ENCODE data around the gene CHAT.
A peak's percentile ranks its signal among the peaks of the same experiment; 100 is the strongest.

The CHAT gene

GRCh38 chr10:49642311-49642710, 28.5 kb downstream of the CHAT start:
- H2BK120ac ChIP-seq (ENCODE audit: low read depth, low read length) = no peak overlapping the region
- no peak overlapping the region for H3K9ac ChIP-seq (ENCODE audit: low read depth, low read length, poor library complexity)
- H2BK15ac ChIP-seq (ENCODE audit: low read length) = no peak overlapping the region
- H3K18ac ChIP-seq (ENCODE audit: low read length) = no peak overlapping the region
- H2AFZ ChIP-seq (ENCODE audit: low read length) = no peak overlapping the region
- H4K8ac ChIP-seq (ENCODE audit: low read depth, low read length) = no peak overlapping the region
- peak overlapping the region; percentile 6 for H2BK5ac ChIP-seq (ENCODE audit: low read length)
- H3K4ac ChIP-seq (ENCODE audit: low read length) = no peak overlapping the region
- H2BK12ac ChIP-seq (ENCODE audit: low read length) = no peak overlapping the region
- H3K4me3 ChIP-seq (ENCODE audit: low read length in 2 of 2) = no peak overlapping the region
- H3K23ac ChIP-seq (ENCODE audit: low read depth, low read length, poor library complexity) = no peak overlapping the region
- peaks cover 0 to 26% (median 0%) of the 10 kb centered on the region in 3 experiments for H3K27me3 ChIP-seq (ENCODE audit: control insufficient read depth in 3 of 3, insufficient read depth in 3 of 3, low read depth in 1 of 3, low read length in 3 of 3)
- no peaks in the 10 kb centered on the region for H3K79me1 ChIP-seq (ENCODE audit: low read depth, low read length)
- no peak overlapping the region for H3K14ac ChIP-seq (ENCODE audit: low read length)
- H4K91ac ChIP-seq (ENCODE audit: low read depth, low read length, poor library complexity) = no peak overlapping the region
- no peaks in the 10 kb centered on the region for H3K9me3 ChIP-seq (replicated peaks in 1 of 2; ENCODE audit: control insufficient read depth in 2 of 2, insufficient read depth in 1 of 2, low read depth in 1 of 2, low read length in 2 of 2)
- H2AK5ac ChIP-seq (ENCODE audit: low read depth, low read length) = no peak overlapping the region
- no peak overlapping the region for H3K27ac ChIP-seq (replicated peaks; ENCODE audit: low read length)
- no peak overlapping the region for H3K4me2 ChIP-seq (ENCODE audit: insufficient read depth, low read length, poor library complexity, severe bottlenecking)
- H3K4me1 ChIP-seq (ENCODE audit: control insufficient read depth in 2 of 2, insufficient read depth in 1 of 2, low read depth in 1 of 2, low read length in 2 of 2) = peaks cover 0 to 1% of the 10 kb centered on the region in 2 donors
- no CpG with 5 or more reads among the region's 3 CpGs for WGBS, 2 donors (ENCODE audit: extremely low coverage in 2 of 2, insufficient read length in 2 of 2, insufficient replicate concordance in 1 of 2)
- H3K36me3 ChIP-seq (replicated peaks in 1 of 2; ENCODE audit: control insufficient read depth in 2 of 2, insufficient read depth in 2 of 2, low read length in 2 of 2) = no peaks in the 10 kb centered on the region
- no peak for DNase-seq (ENCODE audit: low spot score)

- Histone ChIP-seq H2BK15ac (ENCODE audit: low read length) (no peak overlapping the region), H3K79me1 (ENCODE audit: low read depth, low read length) (no peaks in the 10 kb centered on the region), H2BK12ac (ENCODE audit: low read length) (no peak overlapping the region), H3K14ac (ENCODE audit: low read length) (no peak overlapping the region), H3K4me1 (ENCODE audit: control insufficient read depth in 2 of 2, insufficient read depth in 1 of 2, low read depth in 1 of 2, low read length in 2 of 2) (peaks cover 0 to 1% of the 10 kb centered on the region in 2 donors), H4K8ac (ENCODE audit: low read depth, low read length) (no peak overlapping the region), H3K27ac (replicated peaks; ENCODE audit: low read length) (no peak overlapping the region), H4K91ac (ENCODE audit: low read depth, low read length, poor library complexity) (no peak overlapping the region), H3K4ac (ENCODE audit: low read length) (no peak overlapping the region), H2BK5ac (ENCODE audit: low read length) (no peak overlapping the region), H3K23ac (ENCODE audit: low read depth, low read length, poor library complexity) (peak overlapping the region; percentile 35), H3K18ac (ENCODE audit: low read length) (peak overlapping the region; percentile 5), H3K9ac (ENCODE audit: low read depth, low read length, poor library complexity) (no peak overlapping the region), H2BK120ac (ENCODE audit: low read depth, low read length) (no peak overlapping the region), H3K27me3 (ENCODE audit: control insufficient read depth in 3 of 3, insufficient read depth in 3 of 3, low read depth in 1 of 3, low read length in 3 of 3) (peaks cover 0 to 25% (median 0%) of the 10 kb centered on the region in 3 experiments), H2AFZ (ENCODE audit: low read length) (no peak overlapping the region), H2AK5ac (ENCODE audit: low read depth, low read length) (peak overlapping the region; percentile 37), H3K9me3 (replicated peaks in 1 of 2; ENCODE audit: control insufficient read depth in 2 of 2, insufficient read depth in 1 of 2, low read depth in 1 of 2, low read length in 2 of 2) (no peaks in the 10 kb centered on the region), H3K4me3 (ENCODE audit: low read length in 2 of 2) (peak overlapping the region in 1 of 2 donors; percentile 16), H3K36me3 (replicated peaks in 1 of 2; ENCODE audit: control insufficient read depth in 2 of 2, insufficient read depth in 2 of 2, low read length in 2 of 2) (no peaks in the 10 kb centered on the region), H3K4me2 (ENCODE audit: insufficient read depth, low read length, poor library complexity, severe bottlenecking) (no peak overlapping the region)
- DNase-seq (ENCODE audit: low spot score) = no peak
- no CpG with 5 or more reads among the region's 5 CpGs for WGBS, 2 donors (ENCODE audit: extremely low coverage in 2 of 2, insufficient read length in 2 of 2, insufficient replicate concordance in 1 of 2)
Measured at GRCh38 chr10:49643241-49644034, 29.6 kb downstream of the CHAT start.

GRCh38 chr10:49644035-49644646, 30.3 kb downstream of the CHAT start:
- no peak overlapping the region for H3K4ac ChIP-seq (ENCODE audit: low read length)
- no peak overlapping the region for H2AFZ ChIP-seq (ENCODE audit: low read length)
- H4K91ac ChIP-seq (ENCODE audit: low read depth, low read length, poor library complexity) = no peak overlapping the region
- DNase-seq (ENCODE audit: low spot score) = no peak
- no CpG with 5 or more reads among the region's 7 CpGs for WGBS, 2 donors (ENCODE audit: extremely low coverage in 2 of 2, insufficient read length in 2 of 2, insufficient replicate concordance in 1 of 2)
- peak overlapping the region in 1 of 2 donors; percentile 16 for H3K4me3 ChIP-seq (ENCODE audit: low read length in 2 of 2)
- no peak overlapping the region for H3K14ac ChIP-seq (ENCODE audit: low read length)
- H3K23ac ChIP-seq (ENCODE audit: low read depth, low read length, poor library complexity) = peak overlapping the region; percentile 35
- peak overlapping the region; percentile 37 for H2AK5ac ChIP-seq (ENCODE audit: low read depth, low read length)
- no peak overlapping the region for H3K27ac ChIP-seq (replicated peaks; ENCODE audit: low read length)
- no peak overlapping the region for H3K4me2 ChIP-seq (ENCODE audit: insufficient read depth, low read length, poor library complexity, severe bottlenecking)
- H3K4me1 ChIP-seq (ENCODE audit: control insufficient read depth in 2 of 2, insufficient read depth in 1 of 2, low read depth in 1 of 2, low read length in 2 of 2) = peaks cover 0 to 1% of the 10 kb centered on the region in 2 donors
- no peak overlapping the region for H2BK120ac ChIP-seq (ENCODE audit: low read depth, low read length)
- H3K18ac ChIP-seq (ENCODE audit: low read length) = peak overlapping the region; percentile 5
- no peaks in the 10 kb centered on the region for H3K36me3 ChIP-seq (replicated peaks in 1 of 2; ENCODE audit: control insufficient read depth in 2 of 2, insufficient read depth in 2 of 2, low read length in 2 of 2)
- no peaks in the 10 kb centered on the region for H3K79me1 ChIP-seq (ENCODE audit: low read depth, low read length)
- no peak overlapping the region for H2BK15ac ChIP-seq (ENCODE audit: low read length)
- no peak overlapping the region for H2BK12ac ChIP-seq (ENCODE audit: low read length)
- no peak overlapping the region for H2BK5ac ChIP-seq (ENCODE audit: low read length)
- H3K27me3 ChIP-seq (ENCODE audit: control insufficient read depth in 3 of 3, insufficient read depth in 3 of 3, low read depth in 1 of 3, low read length in 3 of 3) = peaks cover 0 to 29% (median 0%) of the 10 kb centered on the region in 3 experiments
- H4K8ac ChIP-seq (ENCODE audit: low read depth, low read length) = no peak overlapping the region
- no peaks in the 10 kb centered on the region for H3K9me3 ChIP-seq (replicated peaks in 1 of 2; ENCODE audit: control insufficient read depth in 2 of 2, insufficient read depth in 1 of 2, low read depth in 1 of 2, low read length in 2 of 2)
- H3K9ac ChIP-seq (ENCODE audit: low read depth, low read length, poor library complexity) = no peak overlapping the region

GRCh38 chr10:49645417-49645816, 31.6 kb downstream of the CHAT start:
- Histone ChIP-seq H3K36me3 (replicated peaks in 1 of 2; ENCODE audit: control insufficient read depth in 2 of 2, insufficient read depth in 2 of 2, low read length in 2 of 2) (no peaks in the 10 kb centered on the region), H2BK120ac (ENCODE audit: low read depth, low read length) (no peak overlapping the region), H3K23ac (ENCODE audit: low read depth, low read length, poor library complexity) (no peak overlapping the region), H3K18ac (ENCODE audit: low read length) (peak overlapping the region; percentile 15), H3K14ac (ENCODE audit: low read length) (no peak overlapping the region), H3K9ac (ENCODE audit: low read depth, low read length, poor library complexity) (no peak overlapping the region), H3K9me3 (replicated peaks in 1 of 2; ENCODE audit: control insufficient read depth in 2 of 2, insufficient read depth in 1 of 2, low read depth in 1 of 2, low read length in 2 of 2) (no peaks in the 10 kb centered on the region), H3K79me1 (ENCODE audit: low read depth, low read length) (no peaks in the 10 kb centered on the region), H2AK5ac (ENCODE audit: low read depth, low read length) (no peak overlapping the region), H3K4ac (ENCODE audit: low read length) (no peak overlapping the region), H3K27me3 (ENCODE audit: control insufficient read depth in 3 of 3, insufficient read depth in 3 of 3, low read depth in 1 of 3, low read length in 3 of 3) (peaks cover 0 to 34% (median 0%) of the 10 kb centered on the region in 3 experiments), H2BK12ac (ENCODE audit: low read length) (no peak overlapping the region), H3K27ac (replicated peaks; ENCODE audit: low read length) (no peak overlapping the region), H3K4me1 (ENCODE audit: control insufficient read depth in 2 of 2, insufficient read depth in 1 of 2, low read depth in 1 of 2, low read length in 2 of 2) (peaks cover 0 to 1% of the 10 kb centered on the region in 2 donors), H2BK15ac (ENCODE audit: low read length) (no peak overlapping the region), H2AFZ (ENCODE audit: low read length) (no peak overlapping the region), H4K91ac (ENCODE audit: low read depth, low read length, poor library complexity) (no peak overlapping the region), H3K4me3 (ENCODE audit: low read length in 2 of 2) (no peak overlapping the region), H2BK5ac (ENCODE audit: low read length) (no peak overlapping the region), H4K8ac (ENCODE audit: low read depth, low read length) (no peak overlapping the region), H3K4me2 (ENCODE audit: insufficient read depth, low read length, poor library complexity, severe bottlenecking) (no peak overlapping the region)
- DNase-seq (ENCODE audit: low spot score) = no peak
- no CpG with 5 or more reads among the region's 8 CpGs for WGBS, 2 donors (ENCODE audit: extremely low coverage in 2 of 2, insufficient read length in 2 of 2, insufficient replicate concordance in 1 of 2)
